HG03342 (cell line): ENCODE measurements around the gene INSC.

Experiments used
- ATAC-seq: cut with Tn5 transposase; IDR thresholded peaks from one replicate; pipeline ENCODE4 v1.9.1; 2021; ENCODE audit warnings: mild to moderate bottlenecking, moderate library complexity; ENCODE audit not compliant: unreplicated experiment

INSC gene

GRCh38 chr11:15108592-15109130 is 6.1 kb upstream of the INSC start:
- no peak for ATAC-seq

GRCh38 chr11:15109602-15110001 is 5.1 kb upstream of the INSC start:
- no peak for ATAC-seq

- ATAC-seq = no peak
Observed at GRCh38 chr11:15111215-15111614, 3.5 kb upstream of the INSC start.

GRCh38 chr11:15112131-15112541 is 2.6 kb upstream of the INSC start:
- no peak for ATAC-seq

GRCh38 chr11:15113381-15113780 is 1.3 kb upstream of the INSC start:
- peak; percentile 96 for ATAC-seq

- ATAC-seq = no peak
Observed at GRCh38 chr11:15115686-15116085, 963 bp downstream of the INSC start.

- ATAC-seq = no peak
Observed at GRCh38 chr11:15117751-15118150, 3.0 kb downstream of the INSC start.

GRCh38 chr11:15118431-15118830 is 3.7 kb downstream of the INSC start:
- ATAC-seq = no peak

- ATAC-seq = no peak
Observed at GRCh38 chr11:15119352-15119751, 4.6 kb downstream of the INSC start.

- no peak for ATAC-seq
Observed at GRCh38 chr11:15119826-15120225, 5.1 kb downstream of the INSC start.

GRCh38 chr11:15123849-15124248 is 9.1 kb downstream of the INSC start:
- no peak for ATAC-seq

GRCh38 chr11:15124528-15124927 is 9.8 kb downstream of the INSC start:
- ATAC-seq = no peak

- ATAC-seq = no peak
Observed at GRCh38 chr11:15127341-15127740, 12.6 kb downstream of the INSC start.

- no peak for ATAC-seq
Observed at GRCh38 chr11:15128621-15129020, 13.9 kb downstream of the INSC start.

- ATAC-seq = no peak
Observed at GRCh38 chr11:15136166-15136565, 21.4 kb downstream of the INSC start.

GRCh38 chr11:15139096-15139770 is 24.5 kb downstream of the INSC start:
- no peak for ATAC-seq

GRCh38 chr11:15139958-15140659 is 25.4 kb downstream of the INSC start:
- no peak for ATAC-seq

GRCh38 chr11:15141381-15141780 is 26.7 kb downstream of the INSC start:
- no peak for ATAC-seq

GRCh38 chr11:15142838-15143237 is 28.1 kb downstream of the INSC start:
- no peak for ATAC-seq

- no peak for ATAC-seq
Observed at GRCh38 chr11:15143855-15144254, 29.1 kb downstream of the INSC start.

- ATAC-seq = no peak
Observed at GRCh38 chr11:15144347-15144746, 29.6 kb downstream of the INSC start.

- no peak for ATAC-seq
Observed at GRCh38 chr11:15145151-15145550, 30.4 kb downstream of the INSC start.
